Measurements from ENCODE around the gene PANX1.

GRCh38 chr11:94199136-94200130, 70.8 kb downstream of the PANX1 start:
- TF ChIP-seq CTCF (conservative IDR thresholded peaks at IDR 0.05; ENCODE audit: low read depth in 2 of 2) (no peak), CREB1 (CRISPR knock-in tag; IDR thresholded peaks at IDR 0.05; ENCODE audit: low read depth) (no peak), EZH2phosphoT487 (IDR thresholded peaks at IDR 0.05; ENCODE audit: unreplicated experiment) (no peak), POLR2AphosphoS5 (IDR thresholded peaks at IDR 0.05; ENCODE audit: low read depth) (no peak), STAT1 (IDR thresholded peaks at IDR 0.05; ENCODE audit: unreplicated experiment) (no peak), EZH2 (IDR thresholded peaks at IDR 0.05; ENCODE audit: low read depth, unreplicated experiment) (no peak), NANOG (IDR thresholded peaks at IDR 0.05; ENCODE audit: borderline replicate concordance) (no peak), REST (IDR thresholded peaks at IDR 0.05; ENCODE audit: unreplicated experiment) (no peak), JUNB (IDR thresholded peaks at IDR 0.05; ENCODE audit: unreplicated experiment) (no peak), ZNF462 (CRISPR knock-in tag; IDR thresholded peaks at IDR 0.05) (no peak)

Measured in GM23338 (cell line).